ENCODE data around the gene COX19.
"Not testable (repeated sequence)": the region's sequence is repeated elsewhere in the genome, so short reads cannot be mapped to it uniquely, and the experiment has no call there.

Gene COX19

DNA sequence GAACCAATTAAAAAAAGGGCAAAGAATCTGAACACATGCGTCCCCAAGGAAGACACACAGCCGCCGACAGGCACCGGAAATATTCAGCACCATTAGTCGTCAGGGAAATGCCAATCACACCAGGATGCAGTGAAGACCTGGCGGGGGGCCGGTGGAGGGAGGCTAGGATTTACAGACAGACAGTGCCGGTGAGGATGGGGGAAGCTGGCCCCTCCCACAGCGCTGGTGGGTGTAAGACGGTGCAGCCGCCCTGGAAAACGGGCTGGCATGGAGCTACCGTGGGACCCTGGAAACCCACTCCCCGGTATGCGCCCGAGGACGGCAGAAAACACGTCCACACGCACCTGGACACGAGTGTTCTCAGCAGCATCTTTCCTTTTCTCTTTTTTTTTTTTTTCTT is 16.1 kb downstream of the COX19 start:
- DNase-seq, result no peak

DNA sequence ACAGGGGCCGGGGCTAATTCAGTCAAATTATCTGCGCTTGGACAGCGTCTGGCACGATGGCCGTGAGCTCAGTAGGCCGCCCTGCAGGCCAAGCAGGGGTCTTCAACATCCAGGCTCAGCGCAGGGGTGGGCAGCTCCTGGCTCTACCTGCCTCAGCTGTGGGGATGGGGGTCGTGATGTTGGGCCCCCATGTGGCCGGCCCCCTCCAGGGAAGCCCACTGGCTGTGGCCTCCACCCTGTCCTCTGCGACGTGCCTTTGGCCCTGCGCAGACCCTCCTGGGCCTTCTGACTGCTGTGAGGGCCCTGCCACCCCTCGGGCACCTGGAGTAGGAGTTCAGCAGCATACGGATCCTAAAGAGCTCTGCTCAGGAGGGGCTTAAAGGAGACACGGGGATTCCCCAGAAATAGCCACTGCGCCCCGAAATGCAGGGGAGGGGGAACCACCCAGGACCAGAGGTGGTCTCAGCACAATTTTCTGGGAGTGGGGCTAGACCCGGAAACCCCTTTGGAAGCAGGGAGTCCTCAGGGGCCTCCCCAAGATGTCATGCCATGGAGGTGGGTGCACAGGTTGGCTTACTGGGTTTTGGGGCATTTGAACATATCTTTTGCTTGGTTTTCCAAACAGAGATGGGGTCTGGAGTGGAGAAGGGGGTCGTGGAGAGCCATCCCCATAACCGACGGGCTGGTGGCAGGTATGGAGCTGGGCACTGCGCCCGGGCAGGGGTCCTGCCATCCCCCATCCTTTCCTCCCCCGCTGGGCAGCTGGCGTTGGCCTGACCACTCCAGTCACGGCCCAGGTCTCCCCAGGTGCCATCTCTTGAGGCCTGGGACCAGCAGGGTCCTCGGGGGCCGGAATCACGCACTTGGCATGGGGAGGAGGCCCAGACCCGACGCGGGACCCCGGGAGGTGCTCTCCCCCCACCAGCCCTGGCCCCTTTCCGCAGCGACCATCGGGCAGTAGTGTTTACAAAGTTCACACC is 16.8 kb downstream of the COX19 start:
- no peak for DNase-seq

DNA sequence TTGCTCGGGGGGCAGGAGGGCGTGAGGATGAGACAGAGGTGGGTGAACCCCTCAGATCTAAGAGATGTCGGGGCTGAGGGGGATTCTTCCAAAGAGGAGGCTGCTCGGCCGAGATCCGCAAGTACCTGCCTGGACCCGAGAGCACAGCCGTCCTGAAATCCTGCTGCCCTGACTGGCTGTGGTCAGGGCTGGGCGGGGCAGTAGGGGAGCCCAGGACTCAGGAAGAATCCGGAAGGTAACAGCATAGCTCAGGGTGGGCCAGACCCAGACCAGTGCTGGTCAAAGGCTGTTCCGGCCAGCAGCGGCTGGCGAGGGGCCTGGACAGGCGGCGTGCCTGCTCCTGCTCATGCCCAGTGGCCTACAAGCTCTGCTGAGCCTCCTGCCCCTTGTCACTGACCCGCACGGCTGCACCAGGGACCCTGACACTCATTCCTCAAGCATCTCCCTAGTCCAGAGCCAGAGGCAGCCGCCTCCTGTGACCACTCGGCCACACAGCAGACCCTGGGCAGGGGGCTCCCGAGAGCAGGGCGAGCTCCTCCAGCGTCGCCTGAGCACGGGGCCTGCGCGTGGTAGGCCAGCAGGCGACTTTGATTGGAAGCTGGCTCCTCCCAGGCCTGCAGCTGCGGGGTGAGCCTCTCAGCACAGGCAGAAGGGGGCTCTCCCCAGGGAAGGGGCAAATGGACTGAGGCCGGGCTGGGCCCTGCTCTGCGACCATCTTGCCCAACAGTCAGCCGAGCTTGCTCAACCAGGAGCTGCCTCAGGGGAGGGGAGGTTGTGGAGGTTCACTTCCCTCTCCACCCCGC is 17.7 kb downstream of the COX19 start:
- DNase-seq, result no peak

DNA sequence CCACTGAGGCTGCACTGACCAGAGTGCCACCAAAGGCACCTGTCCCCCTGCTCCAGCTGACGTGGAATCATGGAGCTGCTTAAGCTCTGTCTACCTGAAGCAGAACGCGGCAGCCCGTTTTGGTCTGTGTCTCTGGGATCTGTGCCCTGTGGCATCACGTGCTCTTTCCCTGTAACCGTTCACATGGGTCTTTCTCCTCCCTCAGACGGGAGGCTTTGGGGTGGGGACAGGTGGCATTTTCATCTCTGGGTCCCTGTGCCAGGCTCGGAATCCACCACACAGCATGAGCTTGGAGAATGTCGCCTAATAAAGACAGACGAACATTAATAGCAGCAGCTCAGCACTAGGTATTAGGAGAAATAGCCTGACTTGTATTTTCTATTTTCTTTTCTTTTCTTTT is 19.3 kb downstream of the COX19 start:
- DNase-seq, result no peak

DNA sequence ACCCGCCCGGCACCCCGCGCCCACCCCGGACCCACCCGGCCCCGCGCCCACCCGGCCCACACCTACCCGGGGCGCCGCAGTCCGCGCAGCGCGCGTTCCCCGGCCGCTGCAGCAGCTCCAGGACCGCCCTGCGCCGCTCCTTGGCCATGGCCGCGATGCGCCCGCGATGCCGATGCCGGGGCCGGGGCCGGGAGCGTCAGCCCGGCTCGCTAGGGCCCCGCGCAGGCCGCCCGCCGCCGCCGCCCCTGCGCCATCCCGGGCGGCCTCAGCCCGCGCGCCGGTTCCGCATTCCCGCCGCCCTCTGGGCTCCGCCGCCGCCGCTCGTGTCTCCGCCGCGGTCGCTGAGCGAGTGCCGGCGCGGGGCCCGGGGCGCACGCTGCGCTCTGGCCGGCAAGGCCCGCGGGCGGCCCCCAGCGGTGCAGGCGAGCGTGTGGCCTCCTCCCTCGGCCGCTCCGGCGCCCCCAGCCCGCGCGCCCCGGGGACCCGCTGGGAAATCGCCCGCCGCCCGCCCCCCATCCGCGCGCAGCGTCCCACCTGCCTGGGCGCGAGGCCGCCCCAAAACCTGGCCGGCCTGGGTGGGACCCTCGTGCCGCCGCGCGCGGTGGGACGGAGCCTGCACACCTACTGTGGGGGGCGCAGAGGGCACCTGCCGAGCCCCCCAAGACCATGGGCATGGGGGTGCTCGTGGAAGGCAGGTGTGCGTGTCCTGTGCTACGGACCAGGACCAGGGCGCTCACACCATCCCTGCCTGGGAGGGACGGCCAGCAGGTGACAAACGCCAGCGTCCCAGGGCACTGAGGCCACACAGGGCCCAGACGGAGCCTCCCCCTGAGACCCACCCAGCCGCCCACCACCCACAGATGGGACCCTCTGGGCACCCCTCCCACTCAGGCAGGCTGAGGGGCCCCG is 20.8 kb downstream of the COX19 start, which contains the start of gene ADAP1:
Gene ADAP1 (minus strand): TSS at position 351 of the 909 bp plus-strand sequence. CDS start 203 bp downstream, at position 148.
- DNase-seq, result no peak

DNA sequence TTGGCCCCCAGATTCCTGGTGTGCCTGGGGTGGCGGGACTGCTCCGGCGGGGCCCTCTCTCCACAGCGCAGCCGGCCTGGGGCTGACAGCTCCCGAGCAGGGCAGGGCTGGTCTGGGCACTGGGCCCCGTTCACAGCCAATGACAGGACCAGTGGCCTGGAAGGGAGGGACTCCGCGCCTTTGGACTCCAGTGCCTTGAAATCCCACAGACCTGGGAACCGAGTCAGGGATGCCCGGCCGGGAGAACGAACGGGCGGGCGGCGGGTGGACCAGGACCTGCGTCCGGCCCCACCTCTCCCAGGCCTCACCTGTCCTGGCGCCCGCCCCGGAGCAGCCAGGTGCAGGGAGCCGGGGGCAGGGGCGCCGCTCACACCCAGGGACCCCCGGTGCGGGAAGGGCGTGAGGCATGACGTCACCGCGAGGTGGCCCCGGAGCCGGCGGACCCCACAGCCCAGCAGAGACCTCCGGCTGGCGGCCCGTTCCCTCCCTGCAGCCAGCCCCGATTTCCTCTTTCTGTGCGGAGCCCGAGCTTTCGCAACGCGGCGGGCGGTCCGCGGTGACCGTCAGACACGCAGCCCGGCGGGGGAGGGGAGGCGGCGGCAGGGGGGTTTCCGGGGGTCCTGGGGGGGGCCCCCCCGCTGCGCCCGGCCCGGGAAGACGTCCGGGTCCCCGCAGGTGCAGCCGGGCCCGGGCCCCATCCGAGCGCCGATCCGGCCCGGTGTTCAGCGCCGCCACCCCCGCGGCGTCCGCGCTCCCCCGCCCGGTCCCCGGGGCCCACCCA is 21.6 kb downstream of the COX19 start:
- no peak for DNase-seq

DNA sequence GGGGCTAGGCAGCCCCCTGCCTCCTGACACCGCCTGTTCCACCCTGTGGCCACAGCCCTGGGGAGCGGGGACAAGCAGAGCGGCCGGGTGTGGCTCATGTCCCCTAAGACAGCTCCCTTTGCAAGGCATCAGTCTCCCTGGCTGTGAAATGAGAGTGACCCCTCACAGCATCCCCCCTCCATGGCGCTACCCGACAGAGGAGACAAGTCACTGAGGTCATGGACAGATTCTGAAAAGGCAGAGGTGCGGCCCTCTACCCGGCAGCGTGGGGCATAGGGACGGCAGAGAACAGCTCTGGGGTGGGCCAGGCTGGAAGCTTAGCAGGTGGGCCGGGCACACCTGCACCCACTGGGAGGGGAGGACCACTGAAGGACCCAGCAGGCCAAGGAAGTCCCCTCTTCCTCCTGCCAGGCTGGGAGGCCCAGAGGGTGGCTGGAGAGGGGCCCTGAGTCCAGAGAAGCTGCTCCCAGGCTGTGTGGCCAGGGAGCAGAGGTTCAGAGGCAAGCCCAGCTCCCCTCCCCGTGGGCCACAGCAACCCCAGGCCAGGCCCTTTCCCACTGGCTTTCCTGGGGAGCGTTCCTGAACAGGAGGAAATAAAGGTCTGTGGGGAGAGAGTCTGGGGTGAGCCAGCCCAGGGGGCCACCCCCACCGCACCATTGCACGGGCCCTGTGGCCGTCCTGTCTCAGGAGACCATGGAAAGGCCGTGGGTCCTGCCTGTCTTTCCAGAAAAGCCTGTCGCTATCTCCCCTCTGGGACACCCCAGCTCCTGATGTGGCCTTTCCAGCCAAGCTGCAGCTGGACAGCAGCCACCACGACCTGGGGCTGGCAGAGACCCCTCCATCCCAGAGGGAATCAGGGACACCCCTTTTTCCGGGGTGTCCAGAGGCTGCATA is 22.6 kb downstream of the COX19 start:
- DNase-seq, result no peak

DNA sequence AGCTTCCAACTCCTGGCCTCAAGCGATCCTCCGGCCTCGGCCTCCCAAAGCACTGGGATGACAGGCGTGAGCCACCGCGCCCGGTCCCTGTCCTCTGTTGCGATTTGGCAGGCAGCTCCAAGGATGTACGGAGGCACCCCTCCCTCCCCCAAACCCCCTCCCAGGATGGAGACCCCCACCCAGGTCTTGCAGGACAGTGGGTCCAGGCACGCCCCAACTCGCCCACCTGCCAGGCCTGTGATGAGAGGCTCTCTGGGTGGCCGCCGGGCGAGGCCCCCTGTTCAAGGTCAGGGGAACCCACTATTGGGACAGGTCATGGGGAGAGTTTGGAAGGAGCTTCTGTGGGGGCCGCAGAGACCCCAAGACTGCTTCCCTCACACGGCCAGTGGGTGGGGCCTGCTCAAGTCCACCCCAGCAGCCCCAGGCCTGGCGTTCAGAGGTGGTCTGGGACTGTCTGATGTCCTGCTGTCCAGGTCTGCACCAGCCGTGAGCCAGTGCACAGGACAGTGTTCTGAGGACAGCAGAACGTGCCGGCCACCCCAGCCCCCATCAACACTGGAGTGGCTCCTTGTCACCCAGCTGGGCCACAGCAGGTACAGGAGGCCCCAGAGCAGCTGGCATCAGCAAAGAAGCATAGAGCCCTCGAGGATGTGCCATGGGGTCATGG is 23.3 kb downstream of the COX19 start:
- DNase-seq, result no peak

DNA sequence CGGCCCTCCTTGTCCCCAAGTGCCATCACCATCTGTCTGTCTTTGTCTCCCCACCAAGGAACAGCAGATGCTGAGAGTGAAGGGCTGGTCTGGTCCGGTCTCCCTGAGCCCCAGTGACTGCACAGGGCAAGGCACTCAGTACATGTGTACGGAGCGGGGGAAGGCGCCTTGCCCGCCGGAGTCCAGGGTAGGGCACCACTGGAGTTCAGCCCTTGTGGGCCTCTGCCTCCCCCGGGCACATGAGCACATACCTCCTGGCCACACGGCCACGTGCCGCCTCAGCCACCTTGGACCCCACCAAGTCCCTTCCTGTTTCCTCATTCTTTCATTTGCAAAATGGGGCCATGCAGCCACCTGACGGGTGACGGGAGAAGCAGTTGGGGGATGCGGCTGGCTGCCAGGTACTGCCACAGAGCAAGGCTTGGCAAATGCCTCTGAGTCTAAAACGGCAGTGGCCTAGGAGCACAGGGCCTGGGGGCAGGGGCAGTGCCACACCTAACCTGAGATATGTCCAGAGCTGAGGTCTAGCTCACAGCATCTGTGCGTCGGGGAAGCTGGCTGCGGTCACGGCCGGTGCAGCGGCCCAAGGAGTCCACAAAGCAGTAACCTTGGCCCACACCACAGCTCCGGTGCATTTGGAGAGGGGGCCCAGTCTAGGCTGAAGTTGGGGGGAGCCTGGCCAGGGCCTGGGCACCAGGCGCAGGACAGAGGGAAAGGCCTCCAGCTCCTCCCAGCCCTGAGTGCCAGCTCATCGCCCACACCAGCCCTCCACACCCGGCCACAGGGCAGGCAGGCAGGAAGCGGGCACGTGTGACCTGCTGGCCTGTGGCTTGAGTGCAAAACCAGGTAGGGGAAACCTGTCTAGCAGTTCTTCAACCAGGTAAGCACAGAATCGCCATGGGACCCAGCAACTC is 26.1 kb downstream of the COX19 start:
- DNase-seq, result no peak

DNA sequence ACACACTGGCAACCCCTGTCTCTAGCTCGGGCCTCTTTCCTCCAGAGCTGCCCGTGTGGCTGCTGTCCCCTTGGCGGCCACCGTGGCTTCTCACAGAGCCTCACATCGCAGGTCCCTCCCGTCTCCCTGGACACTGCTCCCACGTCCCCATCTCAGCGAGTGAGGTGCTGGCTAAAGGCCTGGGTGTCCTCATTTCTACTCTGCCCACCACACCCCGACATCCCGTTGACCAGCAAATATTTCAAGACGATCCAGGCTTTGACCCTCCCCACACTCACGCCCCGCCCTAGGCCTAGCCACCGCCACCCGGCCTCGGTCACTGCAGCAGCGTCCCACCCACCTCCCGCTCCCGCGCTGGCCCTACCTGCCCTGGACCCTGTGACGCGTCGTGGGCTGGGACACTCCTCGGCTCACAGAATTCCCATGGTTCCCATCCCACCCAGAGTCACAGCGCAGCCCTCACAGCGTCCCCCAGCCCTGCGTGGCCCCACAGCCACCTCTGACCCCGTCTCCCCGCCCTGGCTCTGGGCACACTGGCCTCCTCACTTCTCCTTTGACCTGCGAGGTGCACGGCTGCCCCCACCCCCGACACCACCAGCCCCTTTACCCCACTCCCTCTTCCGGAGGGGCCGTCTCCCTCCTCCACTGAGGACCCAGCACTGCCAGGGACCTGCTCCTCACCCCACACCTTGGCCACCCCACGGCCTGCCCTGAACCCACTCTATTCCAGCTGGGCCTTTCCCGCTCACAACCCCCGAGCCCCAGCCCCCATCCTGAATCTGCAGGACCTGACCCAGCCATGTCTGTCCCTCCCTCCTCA is 27.7 kb downstream of the COX19 start:
- no peak for DNase-seq

DNA sequence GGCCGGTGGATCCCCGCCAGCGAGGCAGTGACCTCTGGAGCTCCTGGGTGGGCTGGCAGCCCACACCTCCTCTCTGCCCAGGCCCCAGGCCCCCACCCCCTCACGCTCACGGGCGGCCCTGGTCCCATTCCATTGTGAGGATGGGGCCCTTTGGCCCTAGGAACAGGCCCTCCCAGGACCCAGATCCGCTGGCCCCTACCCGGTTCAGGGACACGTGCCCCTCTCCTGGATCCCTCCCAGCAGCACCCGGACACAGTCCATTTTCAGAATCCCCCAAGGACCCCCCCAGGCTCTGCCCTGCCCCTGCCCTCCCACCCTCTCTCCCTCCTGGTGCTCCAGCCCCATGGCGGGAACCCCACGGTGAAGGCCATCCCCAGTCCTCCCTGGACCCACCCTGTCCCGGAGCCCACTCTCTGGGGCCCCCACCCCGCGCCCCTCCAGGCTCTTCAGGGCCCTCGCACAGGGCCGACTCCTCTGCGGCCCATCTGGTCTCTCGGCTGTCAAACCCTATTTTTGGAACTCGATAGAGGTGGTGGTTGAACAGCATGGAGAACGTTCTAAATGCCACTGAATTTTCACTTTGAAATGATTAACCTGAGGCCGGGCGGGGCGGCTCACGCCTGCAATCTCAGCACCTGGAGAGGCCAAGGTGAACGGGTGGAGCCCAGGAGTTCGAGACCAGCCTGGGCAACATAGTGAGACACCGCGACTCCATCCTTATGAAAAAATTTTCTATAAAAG is 28.9 kb downstream of the COX19 start:
- no peak for DNase-seq

DNA sequence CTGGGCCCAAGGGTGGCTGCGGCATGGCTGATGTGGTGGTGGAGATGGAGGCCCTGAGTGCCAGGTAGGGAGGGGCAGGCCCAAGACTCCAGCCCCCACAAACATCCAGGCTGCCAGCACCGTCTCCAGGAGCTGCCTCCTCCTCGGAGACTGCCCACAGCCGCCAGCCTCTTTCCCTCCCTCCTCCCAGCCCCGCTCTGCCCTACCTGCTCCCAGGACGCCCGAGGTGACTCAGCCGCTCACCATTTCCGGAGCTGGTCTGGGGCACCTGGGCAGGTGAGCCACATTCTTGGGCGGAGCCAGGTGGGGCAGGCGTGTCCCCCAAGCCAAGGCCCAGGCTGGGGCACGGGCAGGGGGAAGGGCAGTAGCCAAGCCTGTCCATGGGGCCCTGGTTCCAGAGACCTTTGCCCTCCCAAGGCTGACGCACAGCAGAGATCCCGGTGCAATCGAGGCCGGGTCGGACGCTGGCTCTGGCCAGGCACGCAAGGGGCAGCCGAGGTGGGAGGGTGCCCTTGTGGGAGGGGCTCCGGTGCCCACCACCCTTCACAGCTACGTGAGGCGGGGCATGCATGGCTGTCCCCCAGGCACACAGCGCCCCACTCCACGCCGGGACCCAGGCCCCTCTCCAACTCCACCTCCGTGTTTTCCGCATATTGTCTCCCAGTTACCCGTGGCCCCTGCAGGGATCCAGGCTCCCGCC is 29.6 kb downstream of the COX19 start:
- no peak for DNase-seq

DNA sequence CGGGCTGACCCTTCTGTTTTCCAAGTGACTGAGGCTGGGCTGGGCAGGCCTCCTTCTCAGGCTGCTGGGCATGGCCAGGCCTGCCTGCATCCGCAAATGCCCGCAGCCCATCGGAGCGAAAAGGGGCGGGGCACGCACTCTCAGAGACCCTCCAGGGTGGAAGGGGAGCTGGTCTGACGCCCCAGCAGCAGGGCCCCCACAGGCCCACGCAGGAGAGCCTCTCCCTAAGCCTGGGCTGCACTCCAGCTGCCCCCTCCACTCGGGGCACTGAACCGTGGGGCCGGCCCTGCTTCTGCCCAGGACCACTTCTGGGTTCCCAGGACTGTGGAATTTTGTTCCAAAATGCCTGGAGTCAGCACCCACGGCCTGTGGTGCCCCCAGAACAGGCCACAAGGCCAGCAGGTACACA is 30.2 kb downstream of the COX19 start:
- DNase-seq, result no peak

DNA sequence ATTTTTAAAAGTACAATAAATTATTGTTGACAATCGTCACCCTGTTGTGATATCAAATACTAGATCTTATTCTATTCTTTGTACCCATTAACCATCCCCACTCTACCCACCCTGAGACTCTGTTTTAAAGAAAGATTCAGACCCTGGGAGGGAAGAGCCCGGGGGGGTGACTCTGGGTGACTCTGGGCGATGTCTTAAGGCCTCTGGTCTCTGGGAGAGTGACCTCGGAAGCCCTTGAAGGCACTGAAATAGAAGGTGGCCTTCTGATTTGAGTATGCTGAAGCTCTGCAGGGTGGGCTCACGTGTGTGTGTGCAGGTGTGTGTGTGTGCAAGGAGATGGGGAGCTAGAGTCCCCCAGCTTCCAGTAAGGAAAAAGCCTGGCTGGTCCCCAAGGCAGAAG is 30.6 kb downstream of the COX19 start:
- no peak for DNase-seq

DNA sequence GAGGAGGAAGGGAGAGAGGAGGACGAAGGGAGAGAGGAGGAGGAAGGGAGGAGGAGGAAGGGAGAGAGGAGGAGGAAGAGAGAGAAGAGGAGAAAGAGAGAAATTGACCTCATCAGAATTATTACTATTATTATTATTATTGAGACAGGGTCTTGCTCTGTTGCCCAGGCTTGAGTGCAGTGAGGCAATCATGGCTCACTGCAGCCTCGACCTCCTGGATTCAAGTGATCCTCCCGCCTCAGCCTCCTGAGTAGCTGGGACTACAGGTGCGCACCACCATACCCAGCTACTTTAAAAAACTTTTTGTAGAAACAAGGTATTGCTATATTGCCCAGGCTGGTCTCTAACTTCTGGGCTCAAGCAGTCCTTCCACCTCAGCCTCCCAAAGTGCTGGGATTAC is 31.6 kb downstream of the COX19 start:
- DNase-seq, result not testable (repeated sequence)

DNA sequence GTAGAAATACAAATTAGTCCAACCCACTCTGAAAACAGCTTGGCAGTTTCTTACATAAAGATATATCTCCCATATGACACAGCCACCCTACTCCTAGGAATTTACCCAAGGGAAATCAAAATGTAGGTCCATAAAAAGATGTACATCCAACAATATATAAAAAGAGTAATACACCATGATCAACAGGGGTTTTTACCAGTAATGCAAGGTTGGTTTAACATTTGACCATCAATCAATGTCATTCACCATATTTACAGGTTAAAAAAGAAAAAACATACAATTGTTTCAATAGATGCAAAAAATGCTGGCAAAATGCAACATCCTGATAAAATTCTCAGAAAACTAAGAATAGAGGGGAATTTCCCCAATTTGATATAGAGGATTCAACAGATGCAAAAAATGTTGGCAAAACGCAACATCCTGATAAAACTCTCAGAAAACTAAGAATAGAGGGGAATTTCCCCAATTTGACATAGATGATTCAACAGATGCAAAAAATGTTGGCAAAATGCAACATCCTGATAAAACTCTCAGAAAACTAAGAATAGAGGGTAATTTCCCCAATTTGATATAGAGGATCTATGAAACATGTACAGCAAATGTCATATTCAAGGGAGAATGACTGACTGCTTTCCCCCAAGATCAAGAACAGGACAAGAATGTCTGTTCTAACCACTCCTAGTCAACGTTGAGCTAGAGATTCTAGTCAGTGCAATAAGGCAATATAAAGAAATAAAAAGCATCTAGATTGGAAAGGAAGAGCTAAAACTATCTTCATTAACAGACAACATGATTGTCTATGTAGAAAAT is 34.5 kb downstream of the COX19 start:
- DNase-seq, result no peak
